RPMI8226 (cell line): ENCODE measurements around the gene FOLR2.
"Not testable (repeated sequence)": the region's sequence is repeated elsewhere in the genome, so short reads cannot be mapped to it uniquely, and the experiment has no call there.

Experiments
- DNase-seq: peaks from one replicate; pipeline ENCODE4 v3.0.0-alpha.2; 2015

FOLR2 gene

DNA sequence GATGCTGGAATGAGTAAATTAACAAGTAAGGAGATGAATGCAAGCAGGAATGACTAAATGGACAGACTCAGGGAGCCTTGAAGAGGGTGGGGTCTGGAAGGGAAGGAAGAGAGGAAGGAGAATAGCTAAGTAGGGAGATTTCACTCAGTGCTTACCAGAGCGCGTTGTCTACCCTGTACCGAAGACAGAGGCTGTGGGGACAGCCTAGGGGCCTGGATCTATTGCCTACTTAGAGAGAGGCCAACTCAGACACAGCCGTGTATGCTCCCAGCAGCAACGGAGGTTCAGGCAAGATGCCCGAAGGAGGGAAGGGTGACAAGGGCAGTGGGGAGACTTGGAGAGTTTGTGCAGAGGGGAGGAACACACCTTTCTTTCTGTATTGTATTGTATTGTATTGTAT, at the start of gene FOLR2:
FOLR2 (plus strand) TSS at position 157 of the 400 bp plus-strand sequence. CDS start 1,791 bp downstream, outside the sequence.
- no peak for DNase-seq

DNA sequence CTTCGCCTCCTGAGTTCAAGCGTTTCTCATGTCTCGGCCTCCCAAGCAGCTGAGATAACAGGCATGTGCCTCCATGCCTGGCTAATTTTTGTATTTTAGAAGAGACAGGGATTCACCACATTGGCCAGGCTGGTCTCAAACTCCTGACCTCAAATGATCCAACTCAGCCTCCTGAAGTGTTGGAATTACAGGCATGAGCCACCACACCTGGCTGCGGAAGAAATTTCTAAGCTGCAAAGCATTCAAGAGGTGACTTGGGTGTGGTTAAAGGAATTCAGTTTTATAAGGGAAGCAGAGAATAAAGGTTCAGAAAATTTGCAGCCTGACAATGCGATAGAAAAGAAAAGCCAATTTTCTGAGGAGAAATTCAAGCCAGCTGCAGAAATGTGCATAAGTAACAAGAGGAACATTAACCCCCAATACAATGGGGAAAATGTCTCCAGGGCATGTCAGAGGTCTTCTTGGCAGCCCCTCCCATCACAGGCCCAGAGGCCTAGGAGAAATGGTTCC, 47.5 kb upstream of the FOLR2 start:
- DNase-seq: not testable (repeated sequence)

DNA sequence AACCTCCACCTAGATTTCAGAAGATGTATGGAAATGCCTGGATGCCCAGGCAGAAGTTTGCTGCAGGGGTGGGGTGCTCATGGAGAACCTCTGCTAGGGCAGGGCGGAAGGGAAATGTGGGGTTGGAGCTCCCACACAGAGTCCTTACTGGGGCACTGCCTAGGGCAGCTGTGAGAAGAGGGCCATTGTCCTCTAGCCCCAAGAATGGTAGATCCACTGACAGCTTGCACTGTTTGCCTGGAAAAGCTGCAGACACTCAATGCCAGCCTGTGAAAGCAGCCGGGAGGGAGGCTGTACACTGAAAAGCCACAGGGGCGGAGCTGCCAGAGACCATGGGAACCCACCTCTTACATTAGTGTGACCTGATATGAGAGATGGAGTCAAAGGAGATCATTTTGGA, 46.8 kb upstream of the FOLR2 start:
- DNase-seq: not testable (repeated sequence)

DNA sequence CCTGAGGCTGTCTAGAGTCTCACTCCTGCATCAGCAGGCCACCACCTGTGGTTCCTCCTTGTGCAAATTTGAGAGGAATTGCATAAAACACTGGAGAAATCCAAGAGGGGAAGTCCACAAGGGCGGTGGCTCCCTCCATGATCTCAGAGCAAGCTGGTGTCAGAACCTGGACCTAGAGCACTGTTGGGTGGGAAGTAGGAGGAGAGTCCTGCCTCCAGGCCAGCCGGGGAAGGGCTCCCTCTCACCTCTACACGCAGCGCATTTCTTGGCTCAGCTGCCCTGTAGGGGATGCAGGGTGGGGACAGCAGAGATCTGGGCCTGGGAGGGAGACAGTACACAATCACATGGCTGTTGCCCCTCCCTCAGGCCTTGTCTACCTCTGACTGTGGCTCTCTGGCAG, 44.6 kb upstream of the FOLR2 start:
- DNase-seq: not testable (repeated sequence)

- DNase-seq: no peak
Observed at GRCh38 chr11:72173291-72173690, 43.3 kb upstream of the FOLR2 start.

GRCh38 chr11:72174302-72175070, 42.1 kb upstream of the FOLR2 start:
- DNase-seq: no peak

DNA sequence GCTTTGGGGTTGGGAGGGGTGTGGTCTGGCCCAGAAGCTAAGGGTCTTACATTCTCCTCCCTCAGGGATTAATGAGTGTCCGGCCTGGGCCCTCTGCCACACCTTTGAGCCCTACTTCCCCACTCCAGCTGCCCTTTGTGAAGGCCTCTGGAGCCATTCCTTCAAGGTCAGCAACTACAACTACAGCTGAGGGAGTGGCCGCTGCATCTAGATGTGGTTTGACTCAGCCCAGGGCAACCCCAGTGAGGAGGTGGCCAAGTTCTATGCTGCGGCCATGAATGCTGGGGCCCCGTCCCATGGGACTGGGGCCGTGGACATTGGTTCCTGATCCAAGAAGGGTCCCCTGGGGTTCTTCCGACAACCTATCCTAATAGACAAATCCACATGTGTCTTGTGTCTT, 38.9 kb upstream of the FOLR2 start:
- no peak for DNase-seq

DNA sequence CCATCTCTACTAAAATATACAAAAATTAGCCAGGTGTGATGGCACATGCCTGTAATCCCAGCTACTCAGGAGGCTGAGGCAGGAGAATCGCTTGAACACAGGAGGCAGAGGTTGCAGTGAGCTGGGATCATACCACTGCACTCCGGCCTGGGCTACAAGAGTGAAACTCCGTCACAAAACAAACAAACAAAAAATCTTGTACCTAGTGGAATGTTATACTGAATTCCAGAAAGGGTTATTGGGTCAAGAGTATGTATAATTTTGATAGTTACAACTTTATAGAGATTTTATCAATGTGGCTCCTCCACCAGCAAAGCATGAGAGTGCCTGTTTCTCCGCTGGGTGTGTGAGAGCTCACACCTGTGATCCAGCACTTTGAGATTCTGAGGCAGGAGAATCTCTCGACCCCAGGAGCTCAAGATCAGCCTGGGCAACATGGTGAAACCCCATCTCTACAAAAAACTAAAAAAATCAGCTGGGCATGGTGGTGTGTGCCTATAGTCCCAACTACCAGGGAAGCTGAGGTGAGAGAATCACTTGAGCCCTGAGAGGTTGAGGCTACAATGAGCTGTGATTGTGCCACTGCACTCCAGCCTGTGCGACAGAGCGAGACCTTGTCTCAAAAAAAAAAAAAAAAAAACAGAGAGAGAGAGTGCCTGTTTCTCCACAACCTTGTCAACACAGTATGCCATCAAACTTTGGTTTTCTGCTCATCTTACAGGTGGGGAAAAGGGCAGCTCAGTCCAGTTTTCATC, 37.4 kb upstream of the FOLR2 start:
- DNase-seq: no peak

DNA sequence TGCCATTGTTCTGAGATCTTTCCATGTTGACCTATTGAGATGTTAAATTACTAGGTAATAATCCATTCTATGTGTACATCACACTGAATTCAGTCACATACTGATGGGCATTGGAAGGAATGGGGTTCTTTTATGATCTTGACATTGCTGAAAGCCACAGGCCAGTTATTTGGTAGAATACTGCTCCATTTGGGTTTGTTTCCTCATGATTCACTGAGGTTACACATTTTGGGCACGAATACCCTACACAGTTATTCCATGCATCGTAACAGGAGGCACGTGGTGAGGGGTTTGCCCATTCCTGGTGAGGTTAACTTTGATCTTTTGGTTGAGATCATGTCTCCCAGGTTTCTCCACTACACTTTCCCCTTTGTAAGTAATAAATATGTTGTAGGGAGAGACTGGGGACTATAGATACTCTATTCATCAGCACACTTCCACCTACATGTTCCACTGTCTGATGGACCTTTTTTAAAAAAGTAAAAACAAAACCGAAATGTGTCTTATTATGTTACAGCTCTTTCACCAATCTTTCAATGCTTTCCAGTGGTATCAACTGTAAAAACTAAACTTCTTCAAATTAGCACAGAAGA, 36.7 kb upstream of the FOLR2 start:
- DNase-seq: no peak

DNA sequence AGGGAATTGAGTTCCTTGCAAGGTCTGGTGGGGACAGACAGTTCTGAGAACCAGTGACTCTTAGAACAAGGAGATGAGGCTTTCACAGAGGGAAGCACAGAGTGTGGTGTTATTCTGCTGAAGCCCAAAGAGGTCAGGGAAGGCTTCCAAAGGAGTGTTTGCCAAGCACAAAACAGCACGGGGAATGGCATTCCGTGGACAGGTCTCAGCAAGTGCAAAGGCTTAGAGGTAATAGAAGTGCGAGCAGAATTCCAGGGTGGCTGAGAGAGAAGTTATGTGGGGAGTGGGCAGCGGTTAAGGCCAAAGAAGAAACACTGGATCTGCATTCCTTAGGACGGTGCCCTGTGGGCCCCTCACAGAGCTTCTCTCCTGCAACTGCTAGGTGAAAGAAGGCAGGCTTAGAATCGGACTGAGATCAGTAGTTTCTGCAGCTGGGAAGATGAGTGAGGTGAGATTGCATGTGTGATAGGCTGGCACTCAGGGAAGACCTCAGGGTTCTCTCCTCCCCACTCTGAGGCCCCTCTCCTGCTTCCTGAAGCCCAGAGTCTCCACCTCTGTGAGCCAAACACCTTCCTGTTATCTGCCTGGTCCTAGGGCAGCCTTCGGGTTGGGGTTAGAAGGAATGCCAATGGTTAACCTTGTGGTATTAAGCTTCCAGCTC, 35.6 kb upstream of the FOLR2 start:
- DNase-seq: not testable (repeated sequence)

DNA sequence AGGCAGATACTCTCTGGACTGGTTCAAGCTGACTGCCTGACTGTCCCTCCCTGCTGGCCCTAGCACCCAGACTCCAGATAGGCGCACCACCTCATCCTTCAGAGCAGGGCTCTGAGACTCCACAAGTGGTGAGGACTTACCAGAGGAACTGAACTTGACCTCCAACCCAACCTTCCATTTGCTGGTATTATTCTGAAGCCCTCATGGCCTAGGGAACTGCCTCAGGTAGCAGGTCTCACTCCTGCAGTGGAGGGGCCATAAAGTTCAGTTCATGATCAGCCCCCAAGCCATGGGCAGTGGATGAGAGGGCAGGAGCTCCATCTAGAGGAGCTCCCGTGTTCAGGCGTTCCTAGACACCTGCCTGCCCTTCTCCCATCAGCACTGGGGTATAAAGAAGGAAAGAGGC, 35.0 kb upstream of the FOLR2 start:
- not testable (repeated sequence) for DNase-seq

DNA sequence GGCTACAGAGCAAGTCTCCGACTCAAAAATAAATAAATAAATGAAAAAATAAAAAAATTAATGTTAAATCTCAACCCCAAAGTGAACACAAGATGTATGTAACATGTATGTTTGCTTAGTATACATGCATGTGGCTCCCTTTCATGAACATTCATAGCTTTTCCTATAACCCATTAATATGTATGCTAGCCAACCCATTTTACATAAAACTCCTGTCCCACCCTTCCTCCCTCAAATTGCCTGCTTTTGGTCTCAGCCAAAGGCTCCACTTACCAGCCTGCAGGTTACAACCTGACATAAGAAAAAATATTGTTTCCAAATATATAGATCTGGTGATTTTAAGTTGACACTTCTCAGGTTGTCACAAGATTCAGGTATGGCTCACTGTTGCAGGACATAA, 28.3 kb upstream of the FOLR2 start:
- DNase-seq: no peak

- no peak for DNase-seq
Observed at GRCh38 chr11:72189455-72190250, 26.9 kb upstream of the FOLR2 start.

- DNase-seq: no peak
Observed at GRCh38 chr11:72190631-72191071, 25.9 kb upstream of the FOLR2 start.

DNA sequence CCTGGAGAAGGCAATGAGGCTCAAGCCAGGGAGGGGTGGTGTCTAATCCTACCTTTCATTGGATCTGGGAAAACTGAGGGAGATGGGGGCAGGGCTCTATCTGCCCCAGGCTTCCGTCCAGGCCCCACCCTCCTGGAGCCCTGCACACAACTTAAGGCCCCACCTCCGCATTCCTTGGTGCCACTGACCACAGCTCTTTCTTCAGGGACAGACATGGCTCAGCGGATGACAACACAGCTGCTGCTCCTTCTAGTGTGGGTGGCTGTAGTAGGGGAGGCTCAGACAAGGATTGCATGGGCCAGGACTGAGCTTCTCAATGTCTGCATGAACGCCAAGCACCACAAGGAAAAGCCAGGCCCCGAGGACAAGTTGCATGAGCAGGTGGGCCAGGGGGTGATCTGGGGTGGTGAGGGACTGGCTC, 24.6 kb upstream of the FOLR2 start, which contains the start of gene FOLR1:
FOLR1 (plus strand) TSS at position 180 of the 421 bp plus-strand sequence; CDS start at position 214, 34 bp downstream.
- DNase-seq: no peak

- DNase-seq: no peak
Observed at GRCh38 chr11:72195518-72196270, 20.9 kb upstream of the FOLR2 start.

- not testable (repeated sequence) for DNase-seq
Observed at GRCh38 chr11:72201445-72201844, 15.1 kb upstream of the FOLR2 start.

GRCh38 chr11:72202571-72202970, 14.0 kb upstream of the FOLR2 start:
- no peak for DNase-seq

DNA sequence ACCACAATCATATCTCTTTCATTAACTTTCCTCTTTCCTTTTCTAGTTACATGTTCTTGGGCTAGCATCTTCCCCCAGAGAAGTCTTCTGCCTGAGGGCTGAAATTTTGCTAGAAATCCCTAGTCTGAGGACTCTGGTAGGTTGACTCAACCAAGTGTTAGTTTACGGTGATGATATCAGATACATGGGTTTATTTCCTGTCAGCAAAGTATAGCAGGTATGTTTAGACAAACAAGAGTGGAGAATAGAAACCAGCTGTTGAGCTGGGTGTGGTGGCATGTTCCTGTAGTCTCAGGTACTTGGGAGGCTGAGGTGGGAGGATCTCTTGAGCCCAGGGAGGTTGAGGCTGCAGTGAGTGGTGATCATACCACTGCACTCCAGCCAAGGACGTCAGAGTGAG, 13.4 kb upstream of the FOLR2 start:
- DNase-seq: no peak

DNA sequence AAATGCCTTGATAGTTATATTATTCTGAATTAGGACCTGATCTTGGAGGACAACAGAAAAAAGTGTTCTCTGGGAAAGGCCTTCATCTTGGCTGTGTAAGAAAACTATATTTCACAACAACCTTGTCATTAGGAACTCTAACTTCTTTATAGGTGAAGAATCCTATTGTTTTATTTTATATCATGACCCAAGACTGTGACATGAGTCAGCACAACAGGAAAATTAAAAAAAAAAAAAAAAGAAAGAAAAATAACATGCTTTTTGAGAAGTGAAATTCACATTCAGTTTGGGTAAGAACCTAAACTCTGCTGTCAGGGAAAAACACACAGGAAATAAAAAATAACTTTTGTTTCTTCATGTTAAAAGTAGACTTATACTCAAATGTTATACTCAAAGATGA, 11.7 kb upstream of the FOLR2 start:
- no peak for DNase-seq

DNA sequence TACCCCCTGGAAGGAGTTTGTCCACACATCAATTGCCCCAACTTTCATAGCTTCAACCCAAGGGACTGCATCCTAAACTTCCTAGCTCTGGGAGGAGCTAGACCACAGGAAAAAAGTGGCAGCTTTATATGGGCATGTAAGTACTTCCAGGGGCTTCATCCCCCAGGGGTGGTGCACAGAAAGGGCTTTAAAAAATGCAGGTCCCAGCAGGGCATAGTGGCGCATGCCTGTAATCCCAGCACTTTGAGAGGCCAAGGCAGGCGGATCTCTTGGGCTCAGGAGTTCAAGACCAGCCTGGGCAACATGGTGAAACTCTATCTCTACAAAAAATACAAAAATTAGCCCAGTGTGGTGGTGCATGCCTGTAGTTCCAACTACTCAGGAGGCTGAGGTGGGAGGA, 9.8 kb upstream of the FOLR2 start:
- DNase-seq: not testable (repeated sequence)
